CD8-positive, alpha-beta memory T cell (primary cell): ENCODE measurements around the gene PEX11G. TPM values are rescaled to one million over a fixed set of nuclear protein-coding genes. Genes with fewer than 3 reads are reported as not detected.

ENCODE experiments used
- CTCF ChIA-PET: fragments of 350-600 bp; sonication (Branson Sonifier 250); formaldehyde crosslinking; loops from one replicate; lab custom pipeline; 2021; ENCODE audit warnings: antibody characterized with exemption; lab: Charles Lee
- POLR2A ChIA-PET: fragments of 350-600 bp; sonication (Branson Sonifier 250); formaldehyde crosslinking; loops from one replicate; lab custom pipeline; 2021; ENCODE audit warnings: antibody characterized with exemption; lab: Charles Lee
- DNase-seq, 5 donors: peaks; one replicate each; pipeline versions ENCODE4 v3.0.0 to v3.0.0-alpha.2; 2020 to 2022; ENCODE audit warnings: mixed read lengths in 1 of 5
- H3K27ac ChIP-seq: one replicate; pipeline ENCODE4 v1.7.0; 2013; ENCODE audit warnings: low read depth, mild to moderate bottlenecking, low read length, moderate library complexity
- H3K27me3 ChIP-seq: 2 replicates; pipeline ENCODE4 v1.7.0; 2013; ENCODE audit warnings: low read length, mild to moderate bottlenecking; ENCODE audit not compliant: insufficient read depth, poor library complexity, severe bottlenecking
- H3K36me3 ChIP-seq: 2 replicates; pipeline ENCODE4 v1.7.0; 2013; ENCODE audit warnings: mild to moderate bottlenecking, low read length, moderate library complexity; ENCODE audit not compliant: insufficient read depth
- H3K4me1 ChIP-seq: 2 replicates; pipeline ENCODE4 v1.7.0; 2013; ENCODE audit warnings: mild to moderate bottlenecking, low read length, moderate library complexity; ENCODE audit not compliant: insufficient read depth
- H3K4me3 ChIP-seq: 2 replicates; pipeline ENCODE4 v1.7.0; 2013; ENCODE audit warnings: mild to moderate bottlenecking, low read length
- H3K9me3 ChIP-seq: 2 replicates; pipeline ENCODE4 v1.7.0; 2013; ENCODE audit warnings: mild to moderate bottlenecking, low read length
- H3K27ac Mint-ChIP-seq, 8 donors: one replicate each; pipeline ENCODE4 v1.8.0; 2020 to 2021; ENCODE audit warnings: mixed read lengths in 8 of 8, mild to moderate bottlenecking in 6 of 8, inconsistent platforms in 3 of 8, moderate library complexity in 3 of 8
- H3K27me3 Mint-ChIP-seq, 2 donors: one replicate each; pipeline ENCODE4 v1.8.0; 2020 to 2021; ENCODE audit warnings: mixed read lengths in 2 of 2, mild to moderate bottlenecking in 1 of 2, moderate library complexity in 1 of 2
- H3K36me3 Mint-ChIP-seq, 3 donors: one replicate each; pipeline ENCODE4 v1.8.0; 2020 to 2021; ENCODE audit warnings: mixed read lengths in 3 of 3, inconsistent platforms in 1 of 3, mild to moderate bottlenecking in 1 of 3
- H3K4me1 Mint-ChIP-seq, 3 donors: one replicate each; pipeline ENCODE4 v1.8.0; 2020 to 2021; ENCODE audit warnings: mixed read lengths in 3 of 3, inconsistent platforms in 1 of 3, mild to moderate bottlenecking in 1 of 3
- H3K4me3 Mint-ChIP-seq, 7 donors: one replicate each; pipeline ENCODE4 v1.8.0; 2020 to 2021; ENCODE audit warnings: mixed read lengths in 7 of 7, mild to moderate bottlenecking in 6 of 7, moderate library complexity in 4 of 7, inconsistent platforms in 2 of 7
- H3K9me3 Mint-ChIP-seq, 5 donors: one replicate each; pipeline ENCODE4 v1.8.0; 2020 to 2022; ENCODE audit warnings: mixed read lengths in 5 of 5, mild to moderate bottlenecking in 3 of 5, moderate library complexity in 2 of 5, inconsistent platforms in 1 of 5
- polyA plus RNA-seq: library from polyadenylated mRNA; unstranded; fragments of 300-500 nt; fragmentation: Illumina TruSeq; gene quantifications from one replicate; pipeline ENCODE4 v1.2.3, GENCODE V29; 2021
- total RNA-seq, 2 experiments: library from RNA; stranded (reverse); gene quantifications; one replicate each; pipeline ENCODE4 v1.2.3, GENCODE V29; 2021

Gene PEX11G
- total RNA-seq, result under 1 TPM; 0.94 to 0.95 TPM
- polyA plus RNA-seq, result 1.7 TPM

- POLR2A ChIA-PET, result interaction anchor here (0.5 to 0.8 kb wide), 2 partner anchors 34 to 108 kb away, joined by 3 to 5 read pairs; partner anchors contain the start of gene MCOLN1
- Mint-ChIP-seq H3K27me3 (no peaks in the 10 kb centered on the region), H3K4me1 (peaks cover 9 to 18% (median 17%) of the 10 kb centered on the region in 3 donors), H3K36me3 (peaks cover 0 to 1% (median 1%) of the 10 kb centered on the region in 3 donors), H3K9me3 (no peaks in the 10 kb centered on the region), H3K27ac (peak within 1 kb of the TSS; percentile 70 to 95 (median 90)), H3K4me3 (peak within 1 kb of the TSS; percentile 80 to 94 (median 87))
- peak; percentile 85 to 91 (median 89) for DNase-seq
- no peaks in the 10 kb centered on the region for H3K9me3 ChIP-seq
- peak within 1 kb of the TSS; percentile 72 for H3K27ac ChIP-seq
- CTCF ChIA-PET, result no interaction called here
- H3K4me1 ChIP-seq, result peaks cover 12% of the 10 kb centered on the region
- H3K4me3 ChIP-seq, result peak within 1 kb of the TSS; percentile 90
- no peaks in the 10 kb centered on the region for H3K27me3 ChIP-seq
- H3K36me3 ChIP-seq, result no peaks in the 10 kb centered on the region
Measured at GRCh38 chr19:7488736-7489353, at the start of gene PEX11G. Gene PEX11G (minus strand): TSS chr19:7489035. CDS start chr19:7489010, 25 bp downstream.

GRCh38 chr19:7535998-7536695 lies 47.3 kb upstream of the PEX11G start:
- DNase-seq, result no peak

GRCh38 chr19:7535047-7535997 lies 46.5 kb upstream of the PEX11G start, which contains the start of gene PNPLA6:
Gene PNPLA6 (plus strand): TSS chr19:7535717. CDS start chr19:7535789, 72 bp downstream.
- peaks cover 0 to under 1% of the 10 kb centered on the region in 2 donors for H3K27me3 Mint-ChIP-seq
- peaks cover 18 to 31% (median 20%) of the 10 kb centered on the region in 3 donors for H3K4me1 Mint-ChIP-seq
- H3K4me3 Mint-ChIP-seq, result peak within 1 kb of the TSS; percentile 94 to 97 (median 95)
- Histone ChIP-seq H3K9me3 (no peaks in the 10 kb centered on the region), H3K27me3 (no peaks in the 10 kb centered on the region), H3K4me1 (peaks cover 13% of the 10 kb centered on the region), H3K36me3 (peaks cover 5% of the 10 kb centered on the region), H3K4me3 (peak within 1 kb of the TSS; percentile 97), H3K27ac (peak within 1 kb of the TSS; percentile 73)
- H3K36me3 Mint-ChIP-seq, result peaks cover 0 to 44% (median 3%) of the 10 kb centered on the region in 3 donors
- ChIA-PET POLR2A (interaction anchor here (1.0 to 2.1 kb wide), 3 partner anchors 13 to 94 kb away, joined by 3 to 20 read pairs (median 4); partner anchors contain the start of genes MCOLN1, PET100 and XAB2), CTCF (interaction anchor here (1.3 to 5.5 kb wide), 2 partner anchors 13 to 33 kb away, joined by 3 to 35 read pairs; partner anchors contain the start of gene MCOLN1)
- peak; percentile 88 to 93 (median 90) for DNase-seq
- H3K9me3 Mint-ChIP-seq, result no peaks in the 10 kb centered on the region
- peak within 1 kb of the TSS; percentile 89 to 96 (median 93) for H3K27ac Mint-ChIP-seq

More at GRCh38 chr19:7535998-7536695, 47.3 kb upstream of the PEX11G start:
- H3K36me3 ChIP-seq, result peaks cover 9% of the 10 kb centered on the region
- peaks cover 18 to 31% (median 20%) of the 10 kb centered on the region in 3 donors for H3K4me1 Mint-ChIP-seq
- peak overlapping the region; percentile 73 for H3K27ac ChIP-seq
- peaks cover 13% of the 10 kb centered on the region for H3K4me1 ChIP-seq
- H3K27me3 ChIP-seq, result no peaks in the 10 kb centered on the region
- H3K4me3 Mint-ChIP-seq, result peak overlapping the region; percentile 94 to 97 (median 95)
- H3K4me3 ChIP-seq, result peak overlapping the region; percentile 97
- ChIA-PET POLR2A (interaction anchor here (2.1 kb wide), 1 partner anchor 14 kb away, joined by 20 read pairs; the partner anchor contains the start of gene MCOLN1), CTCF (interaction anchor here (1.3 to 5.5 kb wide), 2 partner anchors 14 to 32 kb away, joined by 3 to 35 read pairs; partner anchors contain the start of gene MCOLN1)
- H3K9me3 ChIP-seq, result no peaks in the 10 kb centered on the region
- peaks cover 0 to 48% (median 3%) of the 10 kb centered on the region in 3 donors for H3K36me3 Mint-ChIP-seq
- peak overlapping the region; percentile 57 to 95 (median 90) for H3K27ac Mint-ChIP-seq
- no peaks in the 10 kb centered on the region for H3K9me3 Mint-ChIP-seq
- peaks cover 0 to 1% of the 10 kb centered on the region in 2 donors for H3K27me3 Mint-ChIP-seq

GRCh38 chr19:7534531-7535046 lies 45.8 kb upstream of the PEX11G start:
- Histone ChIP-seq H3K27ac (peak overlapping the region; percentile 73), H3K27me3 (no peaks in the 10 kb centered on the region), H3K9me3 (no peaks in the 10 kb centered on the region), H3K4me3 (peak overlapping the region; percentile 97), H3K36me3 (peaks cover 5% of the 10 kb centered on the region), H3K4me1 (peaks cover 13% of the 10 kb centered on the region)
- CTCF ChIA-PET, result interaction anchor here (2.3 to 5.5 kb wide), 2 partner anchors 12 to 34 kb away, joined by 5 to 35 read pairs; partner anchors contain the start of gene MCOLN1
- Mint-ChIP-seq H3K9me3 (no peaks in the 10 kb centered on the region), H3K27me3 (no peaks in the 10 kb centered on the region), H3K27ac (peak overlapping the region; percentile 84 to 96 (median 92)), H3K36me3 (peaks cover 0 to 43% (median 2%) of the 10 kb centered on the region in 3 donors), H3K4me3 (peak overlapping the region; percentile 94 to 97 (median 95)), H3K4me1 (peaks cover 18 to 31% (median 20%) of the 10 kb centered on the region in 3 donors)
- DNase-seq, result peak in 4 of 5 donors; percentile 9 to 63 (median 31)
- POLR2A ChIA-PET, result interaction anchor here (0.8 to 2.1 kb wide), 4 partner anchors 12 to 180 kb away, joined by 3 to 20 read pairs (median 4); partner anchors contain the start of genes MCOLN1, PET100 and XAB2

- peak overlapping the region; percentile 97 for H3K4me3 ChIP-seq
- CTCF ChIA-PET, result interaction anchor here (2.3 to 5.5 kb wide), 2 partner anchors 12 to 34 kb away, joined by 5 to 35 read pairs; partner anchors contain the start of gene MCOLN1
- no peaks in the 10 kb centered on the region for H3K9me3 Mint-ChIP-seq
Measured at GRCh38 chr19:7533925-7534480, 45.2 kb upstream of the PEX11G start.

GRCh38 chr19:7533281-7533885 lies 44.5 kb upstream of the PEX11G start:
- no peaks in the 10 kb centered on the region for H3K27me3 ChIP-seq
- H3K9me3 ChIP-seq, result no peaks in the 10 kb centered on the region
- Mint-ChIP-seq H3K27me3 (no peaks in the 10 kb centered on the region), H3K36me3 (peaks cover 0 to 46% (median 2%) of the 10 kb centered on the region in 3 donors), H3K4me1 (peaks cover 16 to 31% (median 20%) of the 10 kb centered on the region in 3 donors), H3K4me3 (peak overlapping the region; percentile 94 to 97 (median 95)), H3K9me3 (no peaks in the 10 kb centered on the region), H3K27ac (peak overlapping the region in 6 of 8 donors; percentile 33 to 93 (median 54))
- ChIA-PET CTCF (interaction anchor here (2.3 to 5.5 kb wide), 2 partner anchors 11 to 35 kb away, joined by 5 to 35 read pairs; partner anchors contain the start of gene MCOLN1), POLR2A (no interaction called here)
- peak overlapping the region; percentile 97 for H3K4me3 ChIP-seq
- no peak for DNase-seq
- H3K4me1 ChIP-seq, result peaks cover 13% of the 10 kb centered on the region
- H3K36me3 ChIP-seq, result peaks cover under 1% of the 10 kb centered on the region
- peak overlapping the region; percentile 31 for H3K27ac ChIP-seq

More at GRCh38 chr19:7533925-7534480, 45.2 kb upstream of the PEX11G start:
- peak; percentile 73 to 88 (median 77) for DNase-seq
- Histone ChIP-seq H3K27me3 (no peaks in the 10 kb centered on the region), H3K27ac (peak overlapping the region; percentile 73), H3K9me3 (no peaks in the 10 kb centered on the region), H3K36me3 (peaks cover 5% of the 10 kb centered on the region), H3K4me1 (peaks cover 13% of the 10 kb centered on the region)
- Mint-ChIP-seq H3K27me3 (no peaks in the 10 kb centered on the region), H3K27ac (peak overlapping the region; percentile 84 to 93 (median 92)), H3K4me3 (peak overlapping the region; percentile 94 to 97 (median 95)), H3K36me3 (peaks cover 0 to 46% (median 2%) of the 10 kb centered on the region in 3 donors), H3K4me1 (peaks cover 18 to 31% (median 20%) of the 10 kb centered on the region in 3 donors)
- POLR2A ChIA-PET, result interaction anchor here (0.8 to 2.1 kb wide), 2 partner anchors 12 to 180 kb away, joined by 3 to 20 read pairs; partner anchors contain the start of gene MCOLN1
